ELF-1 (cell line): ENCODE data around the gene RBBP5.

Experiments
- DNase-seq: peaks from one replicate; pipeline ENCODE4 v3.0.0-alpha.2; 2016; ENCODE audit warnings: low read depth, low spot score

RBBP5 gene

DNA sequence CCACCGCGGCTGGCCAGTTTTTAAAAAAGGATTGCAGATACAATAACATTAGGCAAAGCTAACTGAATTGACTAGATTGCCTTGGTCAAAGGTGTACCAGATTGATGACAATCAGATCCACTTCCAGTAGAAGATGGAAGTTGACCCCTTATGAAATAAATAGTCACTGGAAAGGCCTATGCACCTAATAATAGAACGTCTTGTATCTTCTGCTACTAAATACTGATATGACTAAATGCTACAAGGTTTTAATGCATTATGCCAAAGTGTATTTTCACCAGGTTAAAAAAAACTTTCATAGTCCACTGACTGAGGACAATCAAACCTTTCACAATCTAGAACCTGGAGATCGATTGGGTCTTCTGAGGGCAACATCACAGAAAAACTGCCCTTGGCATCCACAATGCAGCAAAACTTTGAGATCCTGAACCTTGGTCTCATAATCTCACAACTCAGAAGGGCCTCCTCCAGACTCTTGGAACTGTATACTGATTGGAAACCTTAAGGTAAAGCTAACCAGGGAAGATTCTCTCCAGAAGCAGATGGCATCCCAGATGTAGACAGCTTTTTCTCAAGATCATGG, 7.8 kb upstream of the RBBP5 start:
- no peak for DNase-seq

- no peak for DNase-seq
Observed at GRCh38 chr1:205128050-205128449, 6.3 kb upstream of the RBBP5 start.

- DNase-seq: no peak
Observed at GRCh38 chr1:205127646-205128045, 5.9 kb upstream of the RBBP5 start.

GRCh38 chr1:205124726-205125125, 2.9 kb upstream of the RBBP5 start:
- no peak for DNase-seq

- no peak for DNase-seq
Observed at GRCh38 chr1:205122489-205122882, 708 bp upstream of the RBBP5 start.

GRCh38 chr1:205118752-205119151, 3.0 kb downstream of the RBBP5 start:
- DNase-seq: no peak

- no peak for DNase-seq
Observed at GRCh38 chr1:205111354-205111753, 10.4 kb downstream of the RBBP5 start.

- no peak for DNase-seq
Observed at GRCh38 chr1:205109711-205110110, 12.1 kb downstream of the RBBP5 start.

- no peak for DNase-seq
Observed at GRCh38 chr1:205109269-205109668, 12.5 kb downstream of the RBBP5 start.

- no peak for DNase-seq
Observed at GRCh38 chr1:205108464-205108863, 13.3 kb downstream of the RBBP5 start.

DNA sequence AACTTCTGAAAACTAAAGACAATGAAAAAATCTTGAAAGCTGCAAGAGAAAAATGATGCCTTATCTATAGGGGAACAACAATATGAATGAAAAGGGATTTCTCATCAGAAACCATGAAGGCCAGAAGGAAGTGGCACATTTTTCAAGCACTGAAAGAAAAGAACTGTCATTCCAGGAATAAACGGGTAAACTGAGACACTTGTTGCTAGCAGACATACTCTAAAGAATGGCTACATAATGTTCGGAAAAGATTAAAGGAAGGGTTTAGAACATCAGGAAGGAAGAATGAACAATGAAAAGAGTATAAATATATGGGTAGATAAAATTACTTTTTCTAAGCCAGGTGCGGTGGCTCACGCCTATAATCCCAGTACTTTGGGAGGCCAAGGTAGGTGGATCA, 14.5 kb downstream of the RBBP5 start:
- DNase-seq: no peak

DNA sequence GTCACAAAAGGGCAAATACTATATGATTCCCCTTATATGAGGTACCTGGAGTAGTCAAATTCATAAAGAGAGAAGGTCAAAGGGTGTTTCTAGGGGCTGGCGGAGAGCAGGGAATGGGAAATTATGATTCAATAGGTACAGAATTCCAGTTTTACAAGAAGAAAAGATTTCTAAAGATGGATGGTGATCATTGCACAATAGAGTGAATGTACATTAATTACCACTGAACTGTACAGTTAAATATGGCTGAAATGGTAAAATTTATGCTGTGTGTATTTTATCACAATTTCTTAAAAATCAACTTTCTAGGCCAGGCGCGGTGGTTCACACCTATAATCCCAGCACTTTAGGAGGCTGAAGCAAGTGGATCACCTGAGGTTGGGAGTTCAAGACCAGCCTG, 19.4 kb downstream of the RBBP5 start:
- no peak for DNase-seq

DNA sequence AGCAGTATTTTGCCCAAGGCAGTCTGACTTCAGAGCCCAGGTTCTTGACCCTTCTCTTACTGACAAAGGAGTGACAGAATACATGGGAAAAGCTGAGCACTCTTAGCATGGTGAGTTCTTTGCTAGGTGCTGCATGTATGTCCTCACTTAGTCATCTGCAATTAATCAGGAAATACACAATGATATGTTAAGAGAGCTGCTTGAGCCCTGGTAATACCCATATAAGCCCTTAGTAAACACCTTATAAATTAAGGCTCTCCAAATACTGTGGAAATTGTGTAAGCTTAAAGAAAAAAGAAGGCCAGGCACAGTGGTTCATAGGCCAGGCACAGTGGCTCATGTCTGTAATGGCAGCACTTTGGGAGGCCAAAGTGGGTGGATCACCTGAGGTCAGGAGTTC, 23.5 kb downstream of the RBBP5 start:
- DNase-seq: no peak

DNA sequence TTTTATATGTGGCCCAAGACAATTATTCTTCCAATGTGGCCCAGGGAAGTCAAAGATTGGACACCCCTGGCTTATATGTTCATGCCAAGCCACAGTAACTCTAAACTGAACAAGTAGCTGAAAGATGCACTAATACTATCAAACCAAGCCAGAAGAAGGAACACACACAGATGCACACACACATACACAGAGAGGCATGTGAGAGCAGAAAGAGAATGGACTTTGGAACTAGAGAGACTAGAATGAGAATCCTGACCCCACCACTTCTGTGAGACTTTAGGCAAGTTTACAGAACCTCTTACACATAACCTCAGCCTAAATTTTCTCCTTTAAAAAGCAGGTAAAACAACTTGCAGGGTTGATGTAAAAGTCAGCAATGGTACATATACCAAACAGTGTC, 26.4 kb downstream of the RBBP5 start:
- DNase-seq: no peak

- DNase-seq: no peak
Observed at GRCh38 chr1:205091043-205091740, 30.6 kb downstream of the RBBP5 start.

- DNase-seq: no peak
Observed at GRCh38 chr1:205088341-205088740, 33.4 kb downstream of the RBBP5 start.

DNA sequence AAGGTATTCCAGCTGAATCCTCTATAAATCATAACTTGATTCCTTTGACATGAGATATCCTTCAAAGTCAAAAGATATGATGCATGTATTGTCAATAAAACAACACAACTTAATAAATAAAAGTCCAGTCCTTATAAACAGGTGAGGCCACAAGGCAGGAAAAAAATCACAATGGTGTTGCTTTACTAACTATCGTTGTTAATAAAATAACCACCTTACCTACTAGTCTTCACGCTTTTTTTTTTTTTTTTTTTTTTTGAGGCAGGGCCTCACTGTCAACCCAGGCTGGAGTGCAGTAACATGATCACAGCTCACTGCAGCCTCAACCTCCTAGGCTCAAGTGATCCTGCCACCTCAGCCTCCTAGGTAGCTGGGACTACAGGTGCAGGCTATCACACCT, 37.4 kb downstream of the RBBP5 start, which contains the start of gene TMEM81:
TSS of gene TMEM81 (minus strand) at position 101 of the 400 bp plus-strand sequence. CDS start 140 bp downstream, outside the sequence.
- DNase-seq: no peak

DNA sequence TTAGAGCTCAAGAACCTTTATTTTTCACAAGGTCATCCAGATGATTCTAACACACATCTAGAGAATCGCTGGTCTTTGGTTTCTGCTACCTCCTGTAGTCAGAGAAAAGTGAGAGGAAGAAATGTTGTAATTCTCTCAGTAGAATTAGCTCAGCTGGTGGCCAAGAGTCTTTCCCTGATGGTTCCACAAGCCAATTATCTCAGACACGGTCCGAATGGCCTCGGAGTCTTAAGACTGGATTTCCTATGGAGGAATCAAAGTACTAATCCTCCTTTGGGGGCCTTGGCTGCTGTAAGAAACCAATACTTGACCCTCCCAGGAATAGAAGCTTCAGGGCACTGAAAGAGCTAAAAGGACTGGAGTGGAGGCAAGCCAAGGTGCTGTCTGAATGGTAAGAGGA, 39.3 kb downstream of the RBBP5 start:
- no peak for DNase-seq

- DNase-seq: no peak
Observed at GRCh38 chr1:205077934-205078311, 43.9 kb downstream of the RBBP5 start.

DNA sequence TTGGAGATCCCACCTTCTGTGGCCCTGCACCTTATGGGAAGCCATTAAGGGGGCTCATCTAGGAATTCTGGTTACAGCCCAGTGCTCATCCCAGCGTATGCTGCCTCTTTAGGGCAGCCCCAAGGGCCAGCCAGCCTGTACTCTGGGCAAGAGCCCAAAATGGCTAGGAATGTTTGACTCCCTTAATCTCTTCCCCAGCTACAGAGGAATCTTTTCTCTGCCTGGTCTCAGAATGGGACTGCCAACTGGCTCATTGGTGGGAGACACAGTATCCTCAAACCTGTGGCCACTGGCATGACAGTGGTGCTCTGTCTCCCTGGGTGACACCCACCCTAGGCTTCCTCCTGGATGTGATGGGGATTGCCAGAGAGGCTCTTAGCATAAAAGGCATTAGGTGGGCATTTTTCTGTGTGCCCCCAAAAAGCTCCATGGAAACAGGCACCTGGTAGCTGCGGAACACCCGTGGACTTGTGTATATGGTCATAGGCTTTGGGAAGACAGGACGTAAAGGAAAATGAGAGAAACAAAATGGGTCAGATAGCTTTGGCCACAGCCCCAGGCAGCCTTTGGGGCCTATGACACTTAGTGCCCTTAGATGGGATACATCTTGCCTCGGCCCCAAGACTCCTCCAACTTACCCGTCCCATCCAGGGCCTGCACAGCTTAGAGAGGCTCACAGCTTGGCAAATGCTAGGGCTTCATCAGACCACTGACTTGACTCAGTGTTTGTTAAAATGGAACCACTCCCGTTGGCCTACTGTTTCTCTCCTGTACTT, 44.4 kb downstream of the RBBP5 start:
- DNase-seq: no peak

DNA sequence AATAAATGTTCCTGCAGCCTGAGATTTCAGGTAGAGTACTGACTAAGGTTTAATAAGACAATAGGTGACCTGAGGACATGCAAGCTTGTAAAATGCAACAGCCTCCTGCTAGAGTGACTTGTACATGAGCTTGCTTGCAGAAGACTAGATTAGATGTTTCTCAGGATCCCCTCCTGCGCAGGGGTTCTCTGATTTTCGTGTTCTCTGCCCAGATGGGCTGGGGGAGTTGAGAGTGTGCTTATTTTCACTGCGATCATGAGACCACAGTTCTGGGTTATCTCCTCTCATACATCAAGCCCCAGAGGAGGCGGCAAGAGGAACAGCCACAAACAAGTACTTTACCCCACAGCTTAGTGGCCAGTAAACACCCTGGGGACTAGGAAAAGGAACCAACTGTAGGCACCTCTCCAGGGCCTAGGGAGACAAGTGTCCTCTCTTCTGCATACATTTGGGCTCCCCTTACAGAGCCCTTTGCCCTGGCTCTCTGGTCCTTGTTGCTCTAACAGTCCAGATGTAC, 45.5 kb downstream of the RBBP5 start:
- no peak for DNase-seq

DNA sequence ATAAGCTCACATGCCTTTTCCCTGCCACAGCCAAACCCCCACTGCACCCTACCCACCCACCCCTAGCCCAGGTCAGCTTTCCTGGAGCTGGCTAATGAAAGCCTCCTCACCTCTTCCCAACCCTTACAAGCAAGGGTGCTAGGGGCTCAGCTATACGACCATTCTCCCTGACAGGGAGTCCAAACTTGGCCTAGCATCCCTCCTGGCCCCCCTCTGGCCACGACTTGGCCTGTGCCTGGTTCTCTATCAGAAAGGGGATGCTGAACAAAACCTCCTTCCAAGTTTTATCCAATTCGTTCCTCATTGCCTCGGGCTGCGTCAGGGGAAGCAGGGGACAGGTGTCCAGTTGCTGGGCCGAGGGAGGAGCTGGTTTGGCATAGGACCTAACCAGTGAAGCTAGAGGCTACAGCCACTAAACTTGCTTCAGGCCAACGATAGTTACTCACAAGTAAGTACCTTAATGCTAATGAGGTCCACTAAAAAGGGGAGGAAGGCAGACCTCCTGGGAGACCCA, 46.1 kb downstream of the RBBP5 start:
- DNase-seq: no peak
